CD4-positive, alpha-beta T cell treated with Interferon gamma for 1 hour (primary cell): Measurements from ENCODE around the gene ATOH8.

Experiments used
- DNase-seq: peaks from one replicate; pipeline ENCODE4 v3.0.0-alpha.2; 2020

The ATOH8 gene

GRCh38 chr2:85773692-85774091, 19.9 kb downstream of the ATOH8 start:
- DNase-seq = no peak

GRCh38 chr2:85774126-85774978, 20.6 kb downstream of the ATOH8 start:
- DNase-seq = no peak

- no peak for DNase-seq
Measured at GRCh38 chr2:85775406-85776381, 21.9 kb downstream of the ATOH8 start.

- no peak for DNase-seq
Measured at GRCh38 chr2:85776672-85777071, 22.9 kb downstream of the ATOH8 start.

GRCh38 chr2:85777441-85777861, 23.7 kb downstream of the ATOH8 start:
- DNase-seq = no peak

- DNase-seq = no peak
Measured at GRCh38 chr2:85778646-85779379, 25.0 kb downstream of the ATOH8 start.

GRCh38 chr2:85779641-85780315, 26.0 kb downstream of the ATOH8 start:
- DNase-seq = no peak

GRCh38 chr2:85780316-85781012, 26.7 kb downstream of the ATOH8 start:
- no peak for DNase-seq

GRCh38 chr2:85781013-85781332, 27.2 kb downstream of the ATOH8 start:
- DNase-seq = no peak

- DNase-seq = no peak
Measured at GRCh38 chr2:85783796-85784195, 30.0 kb downstream of the ATOH8 start.

- DNase-seq = no peak
Measured at GRCh38 chr2:85784474-85784986, 30.7 kb downstream of the ATOH8 start.

GRCh38 chr2:85785027-85785822, 31.4 kb downstream of the ATOH8 start:
- DNase-seq = no peak

- DNase-seq = no peak
Measured at GRCh38 chr2:85785871-85786270, 32.1 kb downstream of the ATOH8 start.

- no peak for DNase-seq
Measured at GRCh38 chr2:85786444-85786843, 32.7 kb downstream of the ATOH8 start.

GRCh38 chr2:85786865-85787264, 33.1 kb downstream of the ATOH8 start:
- no peak for DNase-seq

- no peak for DNase-seq
Measured at GRCh38 chr2:85787282-85787980, 33.6 kb downstream of the ATOH8 start.

GRCh38 chr2:85787981-85788340, 34.2 kb downstream of the ATOH8 start:
- DNase-seq = no peak

- no peak for DNase-seq
Measured at GRCh38 chr2:85788603-85789002, 34.8 kb downstream of the ATOH8 start.

- no peak for DNase-seq
Measured at GRCh38 chr2:85789271-85789670, 35.5 kb downstream of the ATOH8 start.

- DNase-seq = no peak
Measured at GRCh38 chr2:85790032-85790431, 36.2 kb downstream of the ATOH8 start.
